Liver (tissue), 3 donors: ENCODE data around the gene OPN5.

Source experiments
- EGR1 ChIP-seq, 2 donors: IDR thresholded peaks; 2 replicates each; pipeline ENCODE4 v1.6.1; 2016 to 2018; ENCODE audit warnings: antibody characterized with exemption in 2 of 2, low read depth in 2 of 2
- GABPA ChIP-seq, 2 donors: IDR thresholded peaks in 1 of 2; conservative IDR thresholded peaks in 1 of 2; 2 replicates each; pipeline ENCODE4 v1.6.1; 2016; ENCODE audit warnings: antibody characterized with exemption in 2 of 2, mild to moderate bottlenecking in 1 of 2, moderate library complexity in 1 of 2
- RAD21 ChIP-seq, 2 donors: IDR thresholded peaks; 2 replicates each; pipeline ENCODE4 v1.6.1; 2016; ENCODE audit warnings: antibody characterized with exemption in 2 of 2, mild to moderate bottlenecking in 2 of 2
- TAF1 ChIP-seq: conservative IDR thresholded peaks from 2 replicates; pipeline ENCODE4 v1.6.1; 2016; ENCODE audit warnings: antibody characterized with exemption, mild to moderate bottlenecking
- YY1 ChIP-seq: IDR thresholded peaks from 2 replicates; pipeline ENCODE4 v1.6.1; 2016; ENCODE audit warnings: antibody characterized with exemption, mild to moderate bottlenecking
- TF ChIP-seq, protein P1 (sequence below): fragments of 150-350 bp; IDR thresholded peaks from 2 replicates; pipeline ENCODE4 v1.5.1; 2017; ENCODE audit warnings: improper control_type of control experiment, low read depth, low read length; ENCODE audit not compliant: missing input control
- TF ChIP-seq, protein P2 (sequence below): IDR thresholded peaks from 2 replicates; pipeline ENCODE4 v1.6.1; 2016; ENCODE audit warnings: antibody characterized with exemption
- TF ChIP-seq, protein P3 (sequence below): IDR thresholded peaks from 2 replicates; pipeline ENCODE4 v1.6.1; 2016; ENCODE audit warnings: antibody characterized with exemption
- TF ChIP-seq, protein P4 (sequence below): IDR thresholded peaks from 2 replicates; pipeline ENCODE4 v1.6.1; 2016; ENCODE audit warnings: antibody characterized with exemption, mild to moderate bottlenecking
- TF ChIP-seq, protein P5 (sequence below): IDR thresholded peaks from 2 replicates; pipeline ENCODE4 v1.6.1; 2016; ENCODE audit warnings: antibody characterized with exemption
- donor health status: healthy.
- donor health status: healthy.

DNA sequence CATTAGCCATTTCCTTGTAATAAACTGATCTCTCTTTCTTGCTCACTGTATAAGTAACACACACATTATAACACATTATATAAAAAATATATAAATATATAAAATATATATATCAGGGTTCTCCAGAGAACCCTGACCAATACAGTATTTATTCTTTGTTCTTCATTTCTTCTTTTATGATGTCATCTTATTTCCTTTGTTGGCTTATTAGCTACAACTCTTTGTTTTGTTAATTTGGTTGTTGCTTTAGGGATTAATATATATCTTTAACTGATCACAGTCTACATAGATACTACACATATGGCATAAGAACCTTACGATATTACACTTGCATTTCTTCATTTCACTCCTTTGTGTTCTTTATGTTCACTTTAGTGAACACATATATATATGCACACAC, 14.7 kb upstream of the OPN5 start:
- TF ChIP-seq, protein P1, sequence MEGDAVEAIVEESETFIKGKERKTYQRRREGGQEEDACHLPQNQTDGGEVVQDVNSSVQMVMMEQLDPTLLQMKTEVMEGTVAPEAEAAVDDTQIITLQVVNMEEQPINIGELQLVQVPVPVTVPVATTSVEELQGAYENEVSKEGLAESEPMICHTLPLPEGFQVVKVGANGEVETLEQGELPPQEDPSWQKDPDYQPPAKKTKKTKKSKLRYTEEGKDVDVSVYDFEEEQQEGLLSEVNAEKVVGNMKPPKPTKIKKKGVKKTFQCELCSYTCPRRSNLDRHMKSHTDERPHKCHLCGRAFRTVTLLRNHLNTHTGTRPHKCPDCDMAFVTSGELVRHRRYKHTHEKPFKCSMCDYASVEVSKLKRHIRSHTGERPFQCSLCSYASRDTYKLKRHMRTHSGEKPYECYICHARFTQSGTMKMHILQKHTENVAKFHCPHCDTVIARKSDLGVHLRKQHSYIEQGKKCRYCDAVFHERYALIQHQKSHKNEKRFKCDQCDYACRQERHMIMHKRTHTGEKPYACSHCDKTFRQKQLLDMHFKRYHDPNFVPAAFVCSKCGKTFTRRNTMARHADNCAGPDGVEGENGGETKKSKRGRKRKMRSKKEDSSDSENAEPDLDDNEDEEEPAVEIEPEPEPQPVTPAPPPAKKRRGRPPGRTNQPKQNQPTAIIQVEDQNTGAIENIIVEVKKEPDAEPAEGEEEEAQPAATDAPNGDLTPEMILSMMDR: no peak
- TF ChIP-seq RAD21 (IDR thresholded peaks at IDR 0.05) (no peak), EGR1 (IDR thresholded peaks at IDR 0.05; ENCODE audit: low read depth in 2 of 2) (no peak), TAF1 (no peak), YY1 (no peak), GABPA (IDR thresholded peaks at IDR 0.05 in 1 of 2, conservative IDR thresholded peaks at IDR 0.05 in 1 of 2) (no peak)
- TF ChIP-seq, protein P2, sequence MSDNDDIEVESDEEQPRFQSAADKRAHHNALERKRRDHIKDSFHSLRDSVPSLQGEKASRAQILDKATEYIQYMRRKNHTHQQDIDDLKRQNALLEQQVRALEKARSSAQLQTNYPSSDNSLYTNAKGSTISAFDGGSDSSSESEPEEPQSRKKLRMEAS: no peak
- TF ChIP-seq, protein P3, sequence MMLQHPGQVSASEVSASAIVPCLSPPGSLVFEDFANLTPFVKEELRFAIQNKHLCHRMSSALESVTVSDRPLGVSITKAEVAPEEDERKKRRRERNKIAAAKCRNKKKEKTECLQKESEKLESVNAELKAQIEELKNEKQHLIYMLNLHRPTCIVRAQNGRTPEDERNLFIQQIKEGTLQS: no peak
- TF ChIP-seq, protein P4, sequence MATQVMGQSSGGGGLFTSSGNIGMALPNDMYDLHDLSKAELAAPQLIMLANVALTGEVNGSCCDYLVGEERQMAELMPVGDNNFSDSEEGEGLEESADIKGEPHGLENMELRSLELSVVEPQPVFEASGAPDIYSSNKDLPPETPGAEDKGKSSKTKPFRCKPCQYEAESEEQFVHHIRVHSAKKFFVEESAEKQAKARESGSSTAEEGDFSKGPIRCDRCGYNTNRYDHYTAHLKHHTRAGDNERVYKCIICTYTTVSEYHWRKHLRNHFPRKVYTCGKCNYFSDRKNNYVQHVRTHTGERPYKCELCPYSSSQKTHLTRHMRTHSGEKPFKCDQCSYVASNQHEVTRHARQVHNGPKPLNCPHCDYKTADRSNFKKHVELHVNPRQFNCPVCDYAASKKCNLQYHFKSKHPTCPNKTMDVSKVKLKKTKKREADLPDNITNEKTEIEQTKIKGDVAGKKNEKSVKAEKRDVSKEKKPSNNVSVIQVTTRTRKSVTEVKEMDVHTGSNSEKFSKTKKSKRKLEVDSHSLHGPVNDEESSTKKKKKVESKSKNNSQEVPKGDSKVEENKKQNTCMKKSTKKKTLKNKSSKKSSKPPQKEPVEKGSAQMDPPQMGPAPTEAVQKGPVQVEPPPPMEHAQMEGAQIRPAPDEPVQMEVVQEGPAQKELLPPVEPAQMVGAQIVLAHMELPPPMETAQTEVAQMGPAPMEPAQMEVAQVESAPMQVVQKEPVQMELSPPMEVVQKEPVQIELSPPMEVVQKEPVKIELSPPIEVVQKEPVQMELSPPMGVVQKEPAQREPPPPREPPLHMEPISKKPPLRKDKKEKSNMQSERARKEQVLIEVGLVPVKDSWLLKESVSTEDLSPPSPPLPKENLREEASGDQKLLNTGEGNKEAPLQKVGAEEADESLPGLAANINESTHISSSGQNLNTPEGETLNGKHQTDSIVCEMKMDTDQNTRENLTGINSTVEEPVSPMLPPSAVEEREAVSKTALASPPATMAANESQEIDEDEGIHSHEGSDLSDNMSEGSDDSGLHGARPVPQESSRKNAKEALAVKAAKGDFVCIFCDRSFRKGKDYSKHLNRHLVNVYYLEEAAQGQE: no peak
- TF ChIP-seq, protein P5, sequence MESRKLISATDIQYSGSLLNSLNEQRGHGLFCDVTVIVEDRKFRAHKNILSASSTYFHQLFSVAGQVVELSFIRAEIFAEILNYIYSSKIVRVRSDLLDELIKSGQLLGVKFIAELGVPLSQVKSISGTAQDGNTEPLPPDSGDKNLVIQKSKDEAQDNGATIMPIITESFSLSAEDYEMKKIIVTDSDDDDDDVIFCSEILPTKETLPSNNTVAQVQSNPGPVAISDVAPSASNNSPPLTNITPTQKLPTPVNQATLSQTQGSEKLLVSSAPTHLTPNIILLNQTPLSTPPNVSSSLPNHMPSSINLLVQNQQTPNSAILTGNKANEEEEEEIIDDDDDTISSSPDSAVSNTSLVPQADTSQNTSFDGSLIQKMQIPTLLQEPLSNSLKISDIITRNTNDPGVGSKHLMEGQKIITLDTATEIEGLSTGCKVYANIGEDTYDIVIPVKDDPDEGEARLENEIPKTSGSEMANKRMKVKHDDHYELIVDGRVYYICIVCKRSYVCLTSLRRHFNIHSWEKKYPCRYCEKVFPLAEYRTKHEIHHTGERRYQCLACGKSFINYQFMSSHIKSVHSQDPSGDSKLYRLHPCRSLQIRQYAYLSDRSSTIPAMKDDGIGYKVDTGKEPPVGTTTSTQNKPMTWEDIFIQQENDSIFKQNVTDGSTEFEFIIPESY: no peak
